T-helper 2 cell treated with Interferon-gamma antibody and Interleukin-4, amounts not matched to agents 100 ng/mL and 5 ng/mL, for 36 hours (primary cell): ENCODE results near the gene SHC3. TPM values are rescaled to one million over a fixed set of nuclear protein-coding genes. Genes with fewer than 3 reads are reported as not detected.

Experiments
- intact Hi-C: fragments of 100-400 bp; cut with micrococcal nuclease; formaldehyde crosslinking; loops from one replicate; pipeline ENCODE4 v1.15.1; 2023
- total RNA-seq: library from RNA; stranded (reverse); gene quantifications from 2 replicates; pipeline ENCODE4 v1.2.3, GENCODE V29; 2022

Gene SHC3
- total RNA-seq, 1 donor from 2014 or later, result not detected

GRCh38 chr9:89113851-89114250, 64.8 kb downstream of the SHC3 start:
- intact Hi-C loops, result no loop called here

- intact Hi-C loops, result no loop called here
These were observed 66.4 kb downstream of the SHC3 start for GRCh38 chr9:89112243-89112642.

DNA sequence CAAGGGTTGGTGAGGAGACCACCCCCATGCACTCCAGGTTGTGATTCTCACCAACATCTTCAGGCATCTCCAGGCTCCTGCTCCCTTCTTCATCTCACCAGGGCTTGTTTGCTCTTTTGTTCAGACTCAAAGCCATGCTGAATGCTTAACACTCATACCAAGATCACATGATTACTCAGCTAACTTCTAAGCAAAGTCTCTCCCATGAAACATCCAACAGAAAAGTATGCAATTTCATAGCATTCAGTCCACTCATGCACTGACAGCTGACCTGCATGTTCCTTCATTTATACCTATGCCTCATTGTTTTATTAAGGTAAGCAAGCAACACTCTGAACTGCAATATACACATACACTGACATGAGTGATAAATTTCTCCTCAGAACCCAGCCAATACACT, 69.0 kb downstream of the SHC3 start:
- intact Hi-C loops, result no loop called here

DNA sequence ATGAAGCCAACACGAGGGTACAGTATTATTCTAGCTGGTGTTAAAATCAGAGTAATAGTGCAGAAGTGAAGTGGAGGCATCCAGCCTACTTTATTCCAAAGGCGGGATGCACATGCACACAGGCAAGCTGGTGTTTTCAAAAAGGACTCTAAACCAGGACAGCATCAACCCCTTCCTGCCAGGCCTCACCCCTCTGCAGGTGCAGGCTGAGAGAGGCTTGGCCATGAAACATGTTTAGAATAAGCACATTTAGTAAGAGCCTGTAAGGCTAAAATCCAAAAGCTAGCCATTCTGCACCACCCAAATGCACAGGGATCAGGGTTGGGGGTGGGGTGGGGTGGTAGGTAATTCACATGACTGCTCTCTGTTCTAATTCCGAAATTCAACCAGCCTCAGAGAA, 71.2 kb downstream of the SHC3 start:
- intact Hi-C loops, result no loop called here

GRCh38 chr9:89106224-89106851, 72.3 kb downstream of the SHC3 start:
- intact Hi-C loops, result no loop called here

- intact Hi-C loops, result no loop called here
These were observed 73.8 kb downstream of the SHC3 start for GRCh38 chr9:89104821-89105220.

- intact Hi-C loops, result no loop called here
These were observed 81.4 kb downstream of the SHC3 start for GRCh38 chr9:89097219-89097618.

DNA sequence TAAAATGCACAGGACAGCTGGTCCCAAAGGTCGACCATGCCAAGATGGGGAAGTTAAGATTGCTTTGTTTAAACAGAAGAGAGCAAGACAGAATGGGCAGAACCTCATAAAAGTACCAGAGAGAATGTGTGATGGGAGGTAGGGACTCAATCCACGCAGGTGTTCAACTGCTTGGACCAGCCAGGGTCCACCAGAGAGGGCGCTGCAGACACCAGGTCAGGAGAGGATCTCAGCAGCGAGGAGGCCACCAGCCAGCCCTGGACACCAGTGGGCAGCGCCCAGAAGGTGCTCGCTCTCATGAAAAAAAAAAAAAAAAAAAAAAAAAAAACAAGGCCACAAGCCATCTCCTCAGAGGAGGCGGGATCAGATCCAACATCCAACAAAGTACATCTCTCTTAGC, 81.8 kb downstream of the SHC3 start:
- intact Hi-C loops, result no loop called here

GRCh38 chr9:89095761-89096528, 82.7 kb downstream of the SHC3 start:
- intact Hi-C loops, result no loop called here

DNA sequence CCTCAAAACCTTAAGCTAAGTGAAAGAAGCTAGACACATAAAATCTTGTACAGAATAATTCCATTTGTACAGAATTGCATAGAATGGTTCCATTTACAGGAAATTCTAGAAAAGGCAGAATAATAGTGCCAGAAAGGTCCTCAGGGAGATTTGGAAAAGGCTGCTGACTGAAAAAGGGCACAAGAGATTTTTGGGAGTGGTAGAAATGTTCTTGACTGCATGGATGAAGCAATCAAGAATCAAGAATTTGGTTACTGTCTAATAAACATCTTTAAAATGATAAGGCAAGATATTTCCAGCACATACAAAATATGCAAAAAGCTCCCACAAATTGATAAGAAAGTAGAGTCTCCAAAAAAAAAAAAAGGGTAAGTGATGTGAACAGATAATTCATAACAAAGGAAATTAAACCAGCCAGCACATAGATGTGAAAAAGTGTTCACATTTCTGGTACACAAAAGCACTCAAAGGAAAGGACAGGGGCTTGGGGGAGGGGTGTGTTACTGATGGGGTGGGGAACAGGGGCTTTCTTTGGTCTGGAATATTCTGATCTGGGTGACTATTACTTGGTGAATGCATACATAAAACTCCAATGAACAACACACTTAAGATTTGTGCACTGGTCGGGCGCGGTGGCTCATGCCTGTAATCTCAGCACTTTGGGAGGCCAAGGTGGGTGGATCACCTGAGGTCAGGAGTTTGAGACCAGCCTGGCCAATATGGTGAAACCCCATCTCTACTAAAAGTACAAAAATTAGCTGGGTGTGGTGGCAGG, 85.2 kb downstream of the SHC3 start:
- intact Hi-C loops, result no loop called here

DNA sequence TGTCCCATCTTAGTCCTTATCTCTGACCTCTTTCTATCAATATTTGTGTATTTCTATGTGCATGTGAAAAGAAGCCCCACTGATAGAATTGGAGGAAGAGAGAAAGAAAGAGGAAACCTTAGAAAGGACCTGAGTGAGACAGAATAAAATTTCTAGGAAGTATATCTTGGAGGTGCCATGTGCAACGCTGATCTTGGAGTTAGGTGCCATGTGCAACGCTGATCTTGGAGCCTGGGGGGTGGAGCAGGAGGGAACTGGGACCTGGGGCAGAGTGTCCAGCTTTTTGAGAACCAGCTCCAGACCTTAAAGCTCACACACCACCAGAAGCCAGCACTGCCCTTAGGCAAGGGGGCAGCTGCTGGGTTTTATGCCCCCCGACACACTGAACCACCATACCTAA, 89.4 kb downstream of the SHC3 start:
- intact Hi-C loops, result no loop called here

DNA sequence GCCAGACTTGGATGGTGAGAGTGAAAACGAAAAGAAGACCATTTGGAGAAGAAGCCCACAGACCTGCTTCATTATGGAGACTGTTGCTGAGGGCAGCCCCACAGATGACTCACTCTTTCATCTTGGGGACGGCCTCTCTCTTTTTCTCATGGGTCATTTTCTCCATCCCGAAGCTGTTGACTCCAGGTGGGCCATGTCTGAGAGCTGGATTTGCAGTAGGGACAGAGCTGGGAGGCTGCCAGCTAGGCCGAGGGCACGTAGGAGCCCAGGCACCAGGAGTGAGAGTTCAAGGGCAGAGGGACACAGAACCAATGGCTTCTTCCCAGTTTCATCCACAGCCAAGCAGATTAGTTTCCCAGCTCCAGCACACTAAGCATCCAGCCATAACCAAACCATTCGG, 95.0 kb downstream of the SHC3 start:
- intact Hi-C loops, result no loop called here

GRCh38 chr9:89080193-89080592, 98.4 kb downstream of the SHC3 start:
- intact Hi-C loops, result no loop called here

DNA sequence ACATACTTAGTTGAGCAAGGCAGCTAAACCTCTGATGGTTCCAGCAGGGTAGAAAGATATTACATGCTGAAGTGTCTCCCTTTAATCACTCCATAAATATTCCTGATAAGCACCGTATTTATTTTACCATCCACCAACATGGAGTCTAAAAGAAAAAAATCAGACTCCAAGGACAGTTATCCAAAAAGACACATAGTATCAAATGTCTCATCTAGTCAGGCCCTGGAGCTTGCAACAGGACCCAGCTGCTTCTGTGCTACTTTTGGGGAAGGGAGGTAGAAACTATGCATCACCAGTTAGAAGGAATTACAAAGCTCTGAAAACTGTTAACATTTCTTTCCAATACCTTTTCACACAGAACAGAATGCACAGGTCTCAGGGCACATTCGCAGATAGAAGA, 99.2 kb downstream of the SHC3 start:
- intact Hi-C loops, result no loop called here

DNA sequence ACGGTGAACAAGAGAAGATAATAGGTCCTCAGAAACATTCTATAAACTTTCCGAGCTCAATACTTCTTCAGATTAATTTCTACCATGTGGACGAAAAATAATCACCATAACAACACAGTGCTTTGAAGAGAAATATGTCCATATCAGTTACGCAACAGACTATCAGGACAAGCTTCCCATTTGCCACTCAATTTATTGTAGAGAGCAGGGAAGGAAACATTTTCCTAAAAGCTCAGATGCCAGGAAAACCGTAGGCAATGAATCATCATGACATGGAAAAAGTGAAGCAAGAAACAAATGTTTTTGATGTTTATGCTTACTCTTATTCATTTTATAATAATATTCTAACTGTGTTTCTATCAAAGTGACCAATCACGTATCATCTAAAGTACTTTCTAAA, 99.8 kb downstream of the SHC3 start:
- intact Hi-C loops, result no loop called here

DNA sequence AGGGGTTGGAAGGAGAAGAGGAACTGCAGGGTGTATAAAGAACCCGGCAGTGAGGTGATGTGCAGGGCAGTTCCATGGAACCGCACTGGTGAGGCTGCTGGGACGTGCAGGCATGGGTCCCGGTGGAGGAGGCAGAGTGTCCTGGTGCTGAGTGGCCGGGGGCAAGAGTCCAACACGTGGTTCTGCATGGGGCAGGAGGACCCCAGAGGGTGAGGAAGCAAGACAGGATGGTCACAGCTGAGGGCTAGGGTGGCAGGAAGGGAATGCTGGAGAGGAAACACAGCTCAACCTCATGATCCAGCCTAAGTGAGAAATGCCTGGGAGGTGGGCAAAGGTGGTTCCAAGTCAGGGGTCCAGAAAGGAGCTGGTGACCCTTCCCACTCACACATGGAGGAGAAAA, 100.2 kb downstream of the SHC3 start:
- intact Hi-C loops, result no loop called here

GRCh38 chr9:89077519-89077918, 101.1 kb downstream of the SHC3 start:
- intact Hi-C loops, result no loop called here

DNA sequence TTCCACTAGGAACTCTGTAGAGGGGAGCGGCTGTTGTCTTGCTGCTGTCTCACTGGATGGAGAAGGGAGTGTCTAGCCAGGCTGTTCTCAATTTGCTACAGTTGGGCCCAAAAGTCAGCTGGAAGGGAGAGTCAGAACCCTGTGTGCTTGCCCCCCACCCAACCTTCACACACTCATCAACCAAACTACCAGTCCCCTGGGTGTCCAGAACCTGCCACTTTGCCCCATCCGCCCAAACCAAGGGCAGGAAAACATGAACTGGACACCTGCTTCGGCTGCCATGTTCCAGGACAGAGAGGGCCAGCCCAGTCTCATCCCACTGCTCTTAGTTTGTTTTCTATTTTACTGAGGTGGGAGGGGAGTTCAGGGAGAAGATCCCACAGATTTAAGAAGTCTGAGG, 105.2 kb downstream of the SHC3 start:
- intact Hi-C loops, result no loop called here

DNA sequence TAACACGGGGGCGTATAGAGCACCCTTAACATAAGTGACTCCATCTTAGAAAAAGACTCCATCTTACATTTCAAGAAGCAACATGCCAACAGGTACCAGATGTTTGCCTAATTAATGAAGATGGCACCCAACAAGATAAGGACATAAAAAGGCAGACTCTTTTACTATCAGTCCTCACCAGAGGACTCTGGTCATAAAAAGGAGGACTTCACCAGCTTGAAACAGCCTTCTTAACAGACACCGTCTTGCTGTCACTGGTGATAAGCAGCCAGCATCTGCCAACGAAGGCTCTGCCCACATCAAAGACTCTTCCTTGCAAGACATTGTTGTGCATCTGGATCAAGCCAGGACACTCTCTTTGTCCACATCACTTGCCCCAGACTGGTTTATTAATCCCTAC, 107.0 kb downstream of the SHC3 start:
- intact Hi-C loops, result no loop called here

- intact Hi-C loops, result no loop called here
These were observed 111.8 kb downstream of the SHC3 start for GRCh38 chr9:89066835-89067234.

- intact Hi-C loops, result no loop called here
These were observed 112.7 kb downstream of the SHC3 start for GRCh38 chr9:89065921-89066320.

DNA sequence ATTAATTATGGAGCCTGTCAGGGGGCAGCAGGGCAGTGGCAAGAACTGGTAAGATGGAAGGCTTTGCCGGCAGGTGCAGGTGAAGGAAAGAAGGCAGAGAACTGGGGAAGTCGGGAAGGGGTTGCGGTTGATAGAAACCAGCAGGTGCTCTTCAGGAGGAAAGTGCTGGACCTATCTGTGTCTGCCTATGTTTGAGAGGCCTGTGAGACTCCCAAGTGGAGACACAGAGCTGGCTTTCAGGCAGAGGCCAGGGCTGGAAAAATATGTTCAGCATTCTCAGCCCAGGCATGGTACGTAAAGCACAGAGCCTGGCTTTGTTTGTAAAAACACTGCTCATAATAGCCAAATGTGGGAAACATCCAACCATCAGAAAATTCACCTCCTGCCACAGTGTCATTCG, 117.8 kb downstream of the SHC3 start:
- intact Hi-C loops, result no loop called here
